Activated CD8-positive, alpha-beta T cell treated with anti-CD3 and anti-CD28 coated beads for 36 hours (primary cell): ENCODE data around the gene EXOC3L4. TPM values are rescaled to one million over a fixed set of nuclear protein-coding genes. Genes with fewer than 3 reads are reported as not detected.
"Not testable (repeated sequence)": the region's sequence is repeated elsewhere in the genome, so short reads cannot be mapped to it uniquely, and the experiment has no call there.

Experiments used
- ATAC-seq: fragments of 200-7000 bp; cut with Tn5 transposase; one replicate; pipeline ENCODE4 v1.10.0; 2021; ENCODE audit warnings: mild to moderate bottlenecking, moderate library complexity
- CTCF ChIA-PET: fragments of 350-600 bp; sonication (Branson Sonifier 250); formaldehyde crosslinking; loops from one replicate; lab custom pipeline; 2021; ENCODE audit warnings: antibody characterized with exemption; lab: Charles Lee
- POLR2A ChIA-PET: fragments of 350-600 bp; sonication (Branson Sonifier 250); formaldehyde crosslinking; loops from one replicate; lab custom pipeline; 2021; ENCODE audit warnings: antibody characterized with exemption; lab: Charles Lee
- DNase-seq: peaks from one replicate; pipeline ENCODE4 v3.0.0-alpha.2; 2020
- H3K27ac Mint-ChIP-seq: one replicate; pipeline ENCODE4 v1.8.0; 2021; ENCODE audit warnings: mild to moderate bottlenecking, mixed read lengths
- H3K27me3 Mint-ChIP-seq: one replicate; pipeline ENCODE4 v1.8.0; 2021; ENCODE audit warnings: mixed read lengths
- H3K36me3 Mint-ChIP-seq: one replicate; pipeline ENCODE4 v1.8.0; 2021; ENCODE audit warnings: low read depth, mixed read lengths
- H3K4me1 Mint-ChIP-seq: one replicate; pipeline ENCODE4 v1.8.0; 2021; ENCODE audit warnings: low read depth, mixed read lengths
- H3K4me3 Mint-ChIP-seq: one replicate; pipeline ENCODE4 v1.8.0; 2021; ENCODE audit warnings: mild to moderate bottlenecking, moderate library complexity, mixed read lengths
- H3K9me3 Mint-ChIP-seq: one replicate; pipeline ENCODE4 v1.8.0; 2021; ENCODE audit warnings: mixed read lengths
- intact Hi-C: fragments of 100-400 bp; cut with micrococcal nuclease; formaldehyde crosslinking; loops from one replicate; pipeline ENCODE4 v1.10.0; 2022
- total RNA-seq, 2 experiments: library from RNA; stranded (reverse); gene quantifications; one replicate each; pipeline ENCODE4 v1.2.3, GENCODE V29; 2021
- TF ChIP-seq, protein P1 (sequence below): fragments of 200-600 bp; IDR thresholded peaks from one replicate; pipeline ENCODE4 v1.8.0; 2022; ENCODE audit warnings: antibody characterized with exemption, mild to moderate bottlenecking

The EXOC3L4 gene
- total RNA-seq, 2 experiments from 2014 or later: not detected

DNA sequence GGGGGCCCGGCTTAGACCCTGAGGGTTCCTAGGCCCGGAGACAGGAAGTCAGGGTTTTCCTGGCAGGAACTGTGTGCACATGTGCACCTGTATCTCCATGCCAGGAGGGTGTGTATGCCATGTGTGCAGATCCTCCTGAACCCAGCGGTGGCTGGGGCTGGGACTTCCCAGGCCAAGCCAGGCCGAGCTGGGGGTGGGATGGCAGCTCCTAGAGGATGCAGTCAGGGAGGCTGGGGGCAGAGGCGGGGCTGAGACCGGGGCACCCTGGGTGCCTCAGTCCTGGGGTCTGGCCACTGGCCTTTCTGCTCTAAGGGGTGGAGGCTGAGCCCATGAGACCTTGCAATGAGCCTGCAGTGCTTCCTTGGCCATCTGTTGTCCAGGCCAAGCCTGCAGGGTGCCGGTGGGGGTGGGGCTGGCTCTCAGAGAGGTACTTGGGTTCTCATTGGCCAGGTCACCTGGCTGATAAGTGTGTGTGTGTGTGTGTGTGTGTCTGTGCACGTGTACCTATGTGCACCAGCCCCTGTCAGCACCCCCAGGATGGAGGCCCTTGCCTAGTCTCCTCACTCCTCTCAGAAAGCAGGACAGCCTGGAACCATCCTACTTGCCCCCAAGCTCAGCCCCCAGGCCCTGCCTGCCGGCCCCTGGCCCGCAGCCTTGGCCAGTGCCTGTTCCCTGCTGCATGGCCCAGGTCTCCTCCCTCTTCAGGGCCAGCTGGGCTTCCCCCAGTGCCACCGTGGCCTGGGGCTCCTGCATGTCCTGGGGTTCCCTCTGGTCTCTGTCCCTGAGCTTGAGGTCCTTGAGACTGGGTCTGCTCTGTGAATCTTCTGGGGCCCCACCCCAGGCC, 18.1 kb downstream of the EXOC3L4 start:
- TF ChIP-seq, protein P1, sequence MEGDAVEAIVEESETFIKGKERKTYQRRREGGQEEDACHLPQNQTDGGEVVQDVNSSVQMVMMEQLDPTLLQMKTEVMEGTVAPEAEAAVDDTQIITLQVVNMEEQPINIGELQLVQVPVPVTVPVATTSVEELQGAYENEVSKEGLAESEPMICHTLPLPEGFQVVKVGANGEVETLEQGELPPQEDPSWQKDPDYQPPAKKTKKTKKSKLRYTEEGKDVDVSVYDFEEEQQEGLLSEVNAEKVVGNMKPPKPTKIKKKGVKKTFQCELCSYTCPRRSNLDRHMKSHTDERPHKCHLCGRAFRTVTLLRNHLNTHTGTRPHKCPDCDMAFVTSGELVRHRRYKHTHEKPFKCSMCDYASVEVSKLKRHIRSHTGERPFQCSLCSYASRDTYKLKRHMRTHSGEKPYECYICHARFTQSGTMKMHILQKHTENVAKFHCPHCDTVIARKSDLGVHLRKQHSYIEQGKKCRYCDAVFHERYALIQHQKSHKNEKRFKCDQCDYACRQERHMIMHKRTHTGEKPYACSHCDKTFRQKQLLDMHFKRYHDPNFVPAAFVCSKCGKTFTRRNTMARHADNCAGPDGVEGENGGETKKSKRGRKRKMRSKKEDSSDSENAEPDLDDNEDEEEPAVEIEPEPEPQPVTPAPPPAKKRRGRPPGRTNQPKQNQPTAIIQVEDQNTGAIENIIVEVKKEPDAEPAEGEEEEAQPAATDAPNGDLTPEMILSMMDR: no peak
- Mint-ChIP-seq H3K36me3 (no peaks in the 10 kb centered on the region), H3K4me1 (peaks cover 7% of the 10 kb centered on the region), H3K27ac (no peak overlapping the region), H3K9me3 (no peaks in the 10 kb centered on the region), H3K4me3 (no peak overlapping the region), H3K27me3 (no peaks in the 10 kb centered on the region)
- ATAC-seq: no peak
- intact Hi-C loops: no loop called here
- DNase-seq: no peak
- ChIA-PET POLR2A (no interaction called here), CTCF (interaction anchor here (1.1 kb wide), 1 partner anchor 8 kb away, joined by 5 read pairs; no protein-coding TSS in a partner anchor)

DNA sequence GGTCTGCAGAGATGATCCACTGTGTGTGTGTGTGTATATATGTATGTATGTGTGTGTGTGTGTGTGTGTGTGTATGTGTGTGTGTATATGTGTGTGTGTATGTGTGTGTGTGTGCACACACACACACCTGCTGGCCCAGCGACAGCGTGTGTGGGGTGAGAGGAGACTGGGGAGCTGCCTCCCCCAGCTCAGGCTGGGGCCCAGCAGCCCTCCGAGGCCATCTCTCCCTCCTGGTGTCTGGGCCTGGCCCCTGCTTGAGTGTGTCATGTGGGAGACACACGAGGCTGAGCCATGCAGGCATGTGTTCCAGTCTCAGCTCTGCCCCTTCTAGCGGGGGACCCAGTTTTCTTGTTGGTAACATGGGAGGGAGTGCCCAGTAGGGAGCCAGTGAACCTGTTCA, 18.8 kb downstream of the EXOC3L4 start:
- POLR2A ChIA-PET: no interaction called here
- no peaks in the 10 kb centered on the region for H3K27me3 Mint-ChIP-seq
- no peak overlapping the region for H3K27ac Mint-ChIP-seq
- H3K4me1 Mint-ChIP-seq: peaks cover 7% of the 10 kb centered on the region
- intact Hi-C loops: no loop called here
- no peaks in the 10 kb centered on the region for H3K9me3 Mint-ChIP-seq
- TF ChIP-seq, protein P1: no peak
- CTCF ChIA-PET: interaction anchor here (1.1 kb wide), 1 partner anchor 8 kb away, joined by 5 read pairs; no protein-coding TSS in a partner anchor
- no peak overlapping the region for H3K4me3 Mint-ChIP-seq
- ATAC-seq (no peak), DNase-seq (no peak)
- no peaks in the 10 kb centered on the region for H3K36me3 Mint-ChIP-seq

DNA sequence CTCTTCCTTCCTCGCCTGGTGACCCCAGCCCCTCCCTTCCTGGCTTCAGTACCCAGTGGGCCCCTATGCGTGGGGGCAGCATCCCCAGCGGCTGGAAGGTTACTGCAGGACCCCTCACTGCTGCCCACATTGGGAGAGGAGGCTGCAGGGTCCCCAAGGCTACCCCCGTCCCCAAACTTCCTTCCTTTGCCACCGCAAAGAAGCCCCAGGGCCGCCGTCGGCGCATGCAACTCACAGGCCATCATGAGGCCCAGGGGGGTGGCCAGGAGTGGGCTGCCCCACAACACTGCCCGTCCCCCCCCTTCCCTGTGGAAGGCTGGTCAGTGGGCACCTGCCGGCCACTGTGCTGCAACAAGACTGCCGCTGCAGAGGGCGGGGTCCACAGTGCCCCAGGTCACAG, 19.2 kb downstream of the EXOC3L4 start:
- ATAC-seq (no peak), DNase-seq (no peak)
- ChIA-PET CTCF (interaction anchor here (1.1 kb wide), 1 partner anchor 9 kb away, joined by 5 read pairs; no protein-coding TSS in a partner anchor), POLR2A (no interaction called here)
- Mint-ChIP-seq H3K4me1 (peaks cover 5% of the 10 kb centered on the region), H3K27me3 (no peaks in the 10 kb centered on the region), H3K27ac (no peak overlapping the region), H3K4me3 (no peak overlapping the region), H3K36me3 (no peaks in the 10 kb centered on the region), H3K9me3 (no peaks in the 10 kb centered on the region)
- TF ChIP-seq, protein P1: no peak
- intact Hi-C loops: no loop called here

DNA sequence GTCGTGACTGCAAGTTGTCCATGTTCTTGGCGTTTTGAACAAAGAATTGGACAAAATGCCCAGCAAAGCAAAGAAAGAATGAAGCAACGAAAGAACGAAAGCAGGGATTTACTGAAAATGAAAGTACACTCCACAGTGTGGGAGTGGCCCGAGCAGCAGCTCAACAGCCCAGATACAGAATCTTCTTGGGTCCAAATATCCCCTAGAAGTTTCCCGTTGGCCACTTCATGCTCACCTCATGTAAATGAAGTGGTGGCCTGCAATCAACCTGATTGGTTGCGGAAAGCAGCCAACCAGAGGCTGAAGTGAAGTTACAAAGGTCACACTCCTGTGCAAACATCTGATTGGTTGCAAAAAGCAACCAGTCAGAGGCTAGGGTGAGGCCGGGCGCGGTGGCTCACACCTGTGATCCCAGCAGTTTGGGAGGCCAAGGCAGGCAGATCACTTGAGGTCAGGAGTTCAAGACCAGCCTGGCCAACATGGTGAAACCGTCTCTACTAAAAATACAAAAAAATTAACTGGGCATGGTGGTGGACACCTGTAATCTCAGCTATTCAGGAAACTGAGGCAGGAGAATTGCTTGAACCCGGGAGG, 20.7 kb downstream of the EXOC3L4 start:
- H3K9me3 Mint-ChIP-seq, intact Hi-C loops, H3K4me3 Mint-ChIP-seq, ATAC-seq, H3K36me3 Mint-ChIP-seq, H3K27ac Mint-ChIP-seq, H3K4me1 Mint-ChIP-seq, H3K27me3 Mint-ChIP-seq: not testable (repeated sequence)
- DNase-seq: peak; percentile 37
- POLR2A ChIA-PET: interaction anchor here (0.5 to 0.6 kb wide), 2 partner anchors 56 to 192 kb away, joined by 3 read pairs; no protein-coding TSS in a partner anchor
- CTCF ChIA-PET: interaction anchor here (2.2 kb wide), 1 partner anchor 10 kb away, joined by 16 read pairs; no protein-coding TSS in a partner anchor

DNA sequence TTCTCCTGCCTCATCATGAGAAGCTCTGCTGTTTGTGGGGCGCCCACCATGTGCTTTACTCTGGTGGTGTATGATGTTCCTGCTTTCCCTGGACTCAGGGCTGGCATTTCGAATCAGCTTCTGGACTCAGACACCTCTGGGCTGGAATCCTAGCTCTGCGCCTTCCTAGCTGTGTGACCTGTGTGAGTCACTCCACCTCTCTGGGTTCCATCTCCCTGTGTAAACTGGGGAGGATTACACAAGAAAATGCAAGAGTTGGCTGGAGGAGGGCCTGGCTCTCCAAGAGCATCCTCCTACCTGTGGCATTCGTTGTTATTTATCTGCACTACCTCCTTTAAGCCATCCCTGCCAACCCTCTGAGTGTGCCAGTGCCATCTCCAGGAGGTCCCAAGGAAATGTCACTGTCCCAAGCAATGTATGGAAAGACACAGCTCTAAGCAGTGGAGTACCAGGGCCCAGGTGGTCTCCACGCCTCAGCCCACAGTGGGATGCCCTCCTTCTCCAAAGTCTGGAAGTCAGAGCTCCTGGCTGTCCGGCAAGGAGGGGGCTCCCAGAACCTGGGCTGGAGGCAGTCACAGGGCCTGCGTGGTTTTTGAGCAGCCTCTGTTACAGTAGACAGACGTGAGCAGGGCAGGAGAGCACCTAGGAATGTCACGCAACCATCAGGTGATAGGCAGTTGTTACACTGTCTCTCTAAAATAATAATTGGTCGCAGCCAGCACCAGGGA, 21.5 kb downstream of the EXOC3L4 start:
- Mint-ChIP-seq H3K9me3 (no peaks in the 10 kb centered on the region), H3K27me3 (peaks cover 10% of the 10 kb centered on the region), H3K4me1 (peaks cover 4% of the 10 kb centered on the region), H3K27ac (no peak overlapping the region), H3K36me3 (no peaks in the 10 kb centered on the region), H3K4me3 (no peak overlapping the region)
- ChIA-PET CTCF (interaction anchor here (2.2 kb wide), 1 partner anchor 11 kb away, joined by 16 read pairs; no protein-coding TSS in a partner anchor), POLR2A (interaction anchor here (0.5 to 0.6 kb wide), 2 partner anchors 56 to 193 kb away, joined by 3 read pairs; no protein-coding TSS in a partner anchor)
- intact Hi-C loops: no loop called here
- TF ChIP-seq, protein P1: no peak
- ATAC-seq (no peak), DNase-seq (no peak)
